Activated naive CD8-positive, alpha-beta T cell treated with anti-CD3 and anti-CD28 coated beads, Interleukin-2, amount 10 ng/mL, durations not matched to agents 7 days and 5 days (primary cell): Measurements from ENCODE around the gene PHF20. TPM values are rescaled to one million over a fixed set of nuclear protein-coding genes. Genes with fewer than 3 reads are reported as not detected.
A peak's percentile ranks its signal among the peaks of the same experiment; 100 is the strongest.
"Not testable (repeated sequence)": the region's sequence is repeated elsewhere in the genome, so short reads cannot be mapped to it uniquely, and the experiment has no call there.

Experiments used
- ATAC-seq: fragments of 150-1000 bp; cut with Tn5 transposase; one replicate; pipeline ENCODE4 v1.10.0; 2021; ENCODE audit warnings: low read depth, moderate library complexity
- POLR2A ChIA-PET: fragments of 350-600 bp; sonication (Branson Sonifier 250); formaldehyde crosslinking; loops from one replicate; lab custom pipeline; 2021; ENCODE audit warnings: antibody characterized with exemption; lab: Charles Lee
- DNase-seq: peaks from one replicate; pipeline ENCODE4 v3.0.0; 2021
- H3K27ac Mint-ChIP-seq: one replicate; pipeline ENCODE4 v1.8.0; 2022; ENCODE audit warnings: mild to moderate bottlenecking, mixed read lengths
- H3K27me3 Mint-ChIP-seq: one replicate; pipeline ENCODE4 v1.8.0; 2022; ENCODE audit warnings: mild to moderate bottlenecking, moderate library complexity, mixed read lengths
- H3K36me3 Mint-ChIP-seq: one replicate; pipeline ENCODE4 v1.8.0; 2021; ENCODE audit warnings: mild to moderate bottlenecking, mixed read lengths
- H3K4me1 Mint-ChIP-seq: one replicate; pipeline ENCODE4 v1.8.0; 2021; ENCODE audit warnings: mixed read lengths
- H3K4me3 Mint-ChIP-seq: one replicate; pipeline ENCODE4 v1.8.0; 2022; ENCODE audit warnings: mild to moderate bottlenecking, moderate library complexity, mixed read lengths
- H3K9me3 Mint-ChIP-seq: one replicate; pipeline ENCODE4 v1.8.0; 2021; ENCODE audit warnings: mixed read lengths
- total RNA-seq, 2 experiments: library from RNA; stranded (reverse); gene quantifications; one replicate each; pipeline ENCODE4 v1.2.3, GENCODE V29; 2021

PHF20 gene
- total RNA-seq, 2 experiments from 2014 or later: 61.9 to 69.4 TPM

DNA sequence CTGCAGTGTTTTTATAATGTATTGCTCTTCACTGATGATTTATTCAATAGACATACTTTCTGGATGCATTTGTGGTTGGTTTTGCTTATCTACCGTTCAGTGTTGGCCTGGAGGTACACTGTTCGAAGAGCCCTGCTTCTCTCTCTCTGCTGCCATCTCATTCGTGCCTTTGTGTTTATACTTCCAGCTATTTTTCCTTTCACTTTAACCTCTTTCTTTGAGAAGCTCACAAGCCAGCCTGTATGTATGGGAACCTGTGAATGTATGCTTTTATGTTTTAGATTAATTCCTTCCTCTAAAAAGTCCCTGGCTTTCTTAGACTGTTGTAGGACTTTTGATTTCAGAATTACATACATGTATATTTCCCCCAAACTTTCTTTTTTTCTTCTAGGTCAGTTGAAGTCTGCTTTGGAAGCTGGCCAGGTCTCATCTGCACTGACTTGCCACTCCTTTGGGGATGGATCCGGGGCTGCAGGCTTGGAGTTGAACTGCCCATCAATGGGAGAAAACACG, 99.5 kb downstream of the PHF20 start:
- POLR2A ChIA-PET: no interaction called here
- DNase-seq (no peak), ATAC-seq (no peak)
- H3K9me3 Mint-ChIP-seq: no peaks in the 10 kb centered on the region
- peaks cover 14% of the 10 kb centered on the region for H3K36me3 Mint-ChIP-seq
- H3K27ac Mint-ChIP-seq: no peak overlapping the region
- H3K27me3 Mint-ChIP-seq: no peaks in the 10 kb centered on the region
- no peak overlapping the region for H3K4me3 Mint-ChIP-seq
- H3K4me1 Mint-ChIP-seq: peaks cover 2% of the 10 kb centered on the region

DNA sequence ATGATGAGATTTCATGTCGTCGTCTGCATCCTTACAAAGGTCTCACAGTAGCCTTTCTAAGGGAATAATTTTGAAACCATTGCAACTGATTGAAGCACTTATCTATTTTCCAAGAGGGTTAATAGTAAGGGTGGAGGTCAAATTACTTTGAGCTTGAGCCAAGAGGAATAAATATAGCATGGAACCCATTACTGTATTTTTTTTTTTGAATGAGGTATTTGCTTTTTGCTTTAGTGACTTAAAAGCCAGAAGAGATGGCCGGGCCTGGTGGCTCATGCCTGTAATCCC, 104.2 kb downstream of the PHF20 start:
- H3K4me3 Mint-ChIP-seq: no peak overlapping the region
- peaks cover 6% of the 10 kb centered on the region for H3K4me1 Mint-ChIP-seq
- POLR2A ChIA-PET: no interaction called here
- ATAC-seq (no peak), DNase-seq (no peak)
- H3K9me3 Mint-ChIP-seq: no peaks in the 10 kb centered on the region
- H3K36me3 Mint-ChIP-seq: peaks cover 15% of the 10 kb centered on the region
- H3K27ac Mint-ChIP-seq: no peak overlapping the region
- H3K27me3 Mint-ChIP-seq: no peaks in the 10 kb centered on the region

DNA sequence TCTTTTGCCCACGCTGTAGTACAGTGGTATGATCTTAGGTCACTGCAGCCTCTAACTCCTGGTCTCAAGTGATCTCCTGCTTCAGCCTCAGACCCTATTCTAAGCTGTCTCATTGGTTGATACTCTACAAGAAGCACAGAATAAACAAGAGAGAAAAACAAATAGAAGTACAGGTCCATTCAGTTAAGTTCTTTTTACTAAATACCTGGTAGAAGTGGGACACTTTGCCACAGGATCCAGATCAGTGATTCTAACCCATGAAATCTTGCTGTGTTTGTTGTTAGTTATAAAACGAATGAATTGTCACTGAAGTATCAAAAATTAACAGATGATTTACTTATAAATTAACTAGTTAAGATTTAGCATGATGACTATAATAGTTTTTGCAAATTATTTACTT, 105.8 kb downstream of the PHF20 start:
- ATAC-seq: no peak
- Mint-ChIP-seq H3K4me3 (no peak overlapping the region), H3K9me3 (no peaks in the 10 kb centered on the region), H3K27ac (no peak overlapping the region), H3K27me3 (no peaks in the 10 kb centered on the region), H3K36me3 (peaks cover 13% of the 10 kb centered on the region), H3K4me1 (peaks cover 6% of the 10 kb centered on the region)
- DNase-seq: no peak
- POLR2A ChIA-PET: no interaction called here

DNA sequence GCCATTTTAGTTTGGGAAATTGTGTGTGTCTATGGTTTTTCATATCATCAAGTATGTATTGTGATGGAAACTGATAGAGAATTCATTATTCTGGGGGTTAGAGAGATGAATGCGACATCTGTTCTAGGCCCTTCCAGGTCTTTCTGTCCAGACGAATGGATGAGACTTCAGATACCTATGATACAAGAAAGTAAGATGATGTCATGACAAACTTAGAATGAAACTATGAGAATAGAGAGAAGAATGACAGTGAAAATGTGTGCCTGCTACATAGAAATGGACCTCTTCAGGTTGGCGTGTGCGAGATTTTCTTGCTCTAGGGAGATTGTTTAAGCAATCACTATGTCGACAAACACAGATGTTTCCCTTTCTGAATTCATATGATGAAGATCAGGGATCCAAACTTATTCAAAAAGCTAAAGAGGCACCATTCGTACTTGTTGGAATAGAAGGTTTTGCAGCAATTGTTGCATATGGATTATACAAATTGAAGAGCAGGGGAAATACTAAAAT, 106.4 kb downstream of the PHF20 start:
- Mint-ChIP-seq H3K27ac (no peak overlapping the region), H3K27me3 (no peaks in the 10 kb centered on the region), H3K36me3 (peaks cover 12% of the 10 kb centered on the region), H3K4me3 (no peak overlapping the region), H3K4me1 (peaks cover 6% of the 10 kb centered on the region), H3K9me3 (no peaks in the 10 kb centered on the region)
- POLR2A ChIA-PET: no interaction called here
- DNase-seq (no peak), ATAC-seq (no peak)

DNA sequence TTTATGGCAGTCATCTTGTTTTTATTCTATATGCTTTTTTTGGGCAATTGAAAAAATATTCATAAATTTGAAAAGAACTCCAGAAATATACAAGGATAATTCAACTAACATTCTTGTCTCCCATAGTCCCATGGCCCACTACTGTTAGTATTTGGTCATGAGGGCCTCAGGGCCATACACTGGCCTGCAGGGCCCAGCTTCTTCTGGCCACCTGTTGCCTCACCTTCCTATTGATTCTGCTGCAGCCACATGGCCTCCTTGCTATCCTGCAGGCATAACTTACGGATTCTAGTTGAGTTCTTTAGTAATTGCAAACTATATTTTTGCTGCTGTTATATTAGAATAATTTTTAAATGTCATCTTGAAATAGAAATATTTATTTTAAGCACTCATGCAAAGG, 109.9 kb downstream of the PHF20 start:
- no peak overlapping the region for H3K27ac Mint-ChIP-seq
- H3K4me3 Mint-ChIP-seq: no peak overlapping the region
- H3K4me1 Mint-ChIP-seq: peaks cover 11% of the 10 kb centered on the region
- no peaks in the 10 kb centered on the region for H3K9me3 Mint-ChIP-seq
- DNase-seq: no peak
- H3K27me3 Mint-ChIP-seq: no peaks in the 10 kb centered on the region
- POLR2A ChIA-PET: interaction anchor here (4.3 kb wide), 1 partner anchor 139 kb away, joined by 23 read pairs; the partner anchor contains the start of gene RBM39
- H3K36me3 Mint-ChIP-seq: peaks cover 5% of the 10 kb centered on the region
- ATAC-seq: no peak

DNA sequence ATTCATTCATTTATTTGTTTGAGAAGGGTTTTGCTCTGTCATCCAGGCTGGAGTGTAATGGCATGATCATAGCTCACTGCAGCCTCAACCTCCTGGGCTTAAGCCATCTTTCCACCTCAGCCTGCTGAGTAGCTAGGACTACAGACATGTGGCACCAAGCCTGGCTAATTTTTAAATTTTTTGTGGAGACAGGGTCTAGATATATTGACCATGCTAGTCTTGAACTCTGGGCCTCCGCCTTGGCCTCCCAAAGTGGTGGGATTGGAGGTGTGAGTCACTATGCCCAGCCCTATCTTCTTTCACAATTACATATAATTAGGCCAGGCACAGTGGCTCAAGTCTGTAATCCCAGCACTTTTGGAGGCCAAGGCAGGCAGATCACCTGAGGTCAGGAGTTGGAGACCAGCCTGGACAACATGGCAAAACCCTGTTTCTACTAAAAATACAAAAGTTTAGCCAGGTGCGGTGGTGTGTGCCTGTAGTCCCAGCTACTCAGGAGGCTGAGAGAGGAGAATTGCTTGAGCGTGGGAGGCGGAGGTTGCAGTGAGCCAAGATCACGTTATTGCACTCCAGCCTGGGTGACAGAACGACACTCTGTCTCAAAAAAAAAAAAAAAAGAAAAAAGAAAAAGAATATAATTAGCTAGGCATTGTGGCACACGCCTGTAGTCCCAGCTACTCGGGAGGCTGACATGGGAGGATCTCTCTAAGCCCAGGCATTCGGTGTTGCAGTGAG, 110.8 kb downstream of the PHF20 start:
- peaks cover 11% of the 10 kb centered on the region for H3K4me1 Mint-ChIP-seq
- H3K27ac Mint-ChIP-seq, H3K27me3 Mint-ChIP-seq, H3K4me3 Mint-ChIP-seq, ATAC-seq, H3K9me3 Mint-ChIP-seq, DNase-seq, H3K36me3 Mint-ChIP-seq: not testable (repeated sequence)
- POLR2A ChIA-PET: interaction anchor here (1.6 to 4.3 kb wide), 2 partner anchors 114 to 140 kb away, joined by 3 to 23 read pairs; partner anchors contain the start of gene RBM39

DNA sequence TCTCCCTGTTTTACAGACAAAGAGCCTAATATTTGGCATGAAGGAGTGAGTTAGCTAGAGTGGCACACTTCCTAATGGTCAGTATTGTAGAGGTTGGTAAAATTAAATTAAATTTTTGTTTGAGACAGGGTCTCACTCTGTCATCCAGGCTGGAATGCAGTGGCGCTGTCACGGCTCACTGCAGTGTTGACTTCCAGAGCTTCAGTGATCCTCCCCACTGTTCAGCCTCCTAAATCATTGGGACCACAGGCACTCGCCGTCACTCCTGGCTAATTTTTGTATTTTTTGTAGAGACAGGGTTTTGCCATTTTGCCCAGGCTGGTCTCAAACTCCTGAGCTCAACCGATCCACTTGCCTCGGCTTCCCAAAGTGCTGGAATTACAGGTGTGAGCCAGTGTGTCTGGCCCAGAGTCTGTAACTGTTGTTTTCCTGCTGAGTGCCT, 111.5 kb downstream of the PHF20 start:
- Mint-ChIP-seq H3K36me3 (peaks cover 2% of the 10 kb centered on the region), H3K27ac (no peak overlapping the region), H3K27me3 (no peaks in the 10 kb centered on the region), H3K9me3 (no peaks in the 10 kb centered on the region), H3K4me3 (no peak overlapping the region), H3K4me1 (peaks cover 11% of the 10 kb centered on the region)
- no peak for DNase-seq
- ATAC-seq: no peak
- POLR2A ChIA-PET: interaction anchor here (1.6 to 4.3 kb wide), 2 partner anchors 115 to 141 kb away, joined by 3 to 23 read pairs; partner anchors contain the start of gene RBM39

DNA sequence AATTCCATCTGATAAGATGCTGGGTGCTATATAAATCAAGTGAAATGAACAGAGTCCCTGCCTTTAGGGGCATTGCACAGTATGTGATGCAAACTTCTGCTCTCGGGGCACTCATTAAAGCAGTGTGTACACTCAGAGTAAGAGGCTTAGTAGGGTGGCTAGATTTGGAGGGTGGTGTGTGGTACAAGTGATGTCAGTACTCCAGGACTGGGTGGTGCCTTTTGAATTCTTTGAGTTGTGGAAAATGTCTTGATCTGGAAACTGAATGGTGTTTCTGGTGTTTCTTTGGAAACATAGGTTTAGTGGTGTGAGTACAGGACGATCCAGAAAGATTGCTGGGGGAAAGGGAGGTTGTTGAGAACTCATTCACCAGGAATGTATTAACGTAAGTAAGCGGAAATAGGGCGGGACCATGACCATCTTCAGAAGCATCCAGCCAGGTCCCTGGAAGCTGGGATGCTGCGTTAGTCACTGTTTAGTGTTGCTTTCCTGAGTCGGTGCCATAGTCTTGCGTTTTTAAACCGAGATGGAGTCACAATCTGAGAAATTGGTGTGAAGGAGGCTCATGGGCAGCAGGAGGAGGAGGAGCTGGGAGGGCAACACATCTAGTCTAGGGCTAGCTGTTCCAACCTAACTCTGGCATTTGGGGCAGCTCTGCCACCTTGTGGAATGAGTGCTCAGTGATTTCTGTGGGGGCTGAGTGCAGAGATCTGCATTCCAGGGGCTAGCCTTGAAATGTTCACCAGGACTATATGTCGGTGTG, 112.1 kb downstream of the PHF20 start:
- H3K36me3 Mint-ChIP-seq: peaks cover 2% of the 10 kb centered on the region
- DNase-seq: peak; percentile 57
- peak overlapping the region; percentile 22 for H3K27ac Mint-ChIP-seq
- POLR2A ChIA-PET: interaction anchor here (0.9 to 4.3 kb wide), 4 partner anchors 115 to 393 kb away, joined by 3 to 23 read pairs (median 4); partner anchors contain the start of gene RBM39
- ATAC-seq: peak; percentile 93
- H3K4me1 Mint-ChIP-seq: peaks cover 11% of the 10 kb centered on the region
- H3K4me3 Mint-ChIP-seq: no peak overlapping the region
- no peaks in the 10 kb centered on the region for H3K9me3 Mint-ChIP-seq
- no peaks in the 10 kb centered on the region for H3K27me3 Mint-ChIP-seq

DNA sequence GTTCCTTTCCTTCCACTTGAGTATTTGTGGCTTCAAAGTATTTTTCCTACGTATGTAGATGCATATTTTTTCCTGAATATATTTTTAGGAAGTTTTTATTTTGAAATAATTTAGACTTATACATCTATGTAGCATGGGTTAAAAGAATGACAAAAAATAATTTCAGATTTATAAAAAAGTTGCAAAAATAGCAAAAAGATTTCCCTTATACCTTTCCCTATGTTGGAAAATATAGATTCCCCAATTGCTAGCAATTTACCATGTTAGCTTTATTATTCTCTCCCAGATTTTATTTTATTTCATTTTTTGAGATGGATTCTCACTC, 112.7 kb downstream of the PHF20 start:
- ATAC-seq: no peak
- Mint-ChIP-seq H3K27ac (no peak overlapping the region), H3K36me3 (peaks cover 2% of the 10 kb centered on the region), H3K4me1 (peaks cover 11% of the 10 kb centered on the region), H3K9me3 (no peaks in the 10 kb centered on the region), H3K27me3 (no peaks in the 10 kb centered on the region), H3K4me3 (no peak overlapping the region)
- POLR2A ChIA-PET: interaction anchor here (0.9 to 4.3 kb wide), 3 partner anchors 142 to 394 kb away, joined by 3 to 23 read pairs (median 4); partner anchors contain the start of gene RBM39
- DNase-seq: no peak

DNA sequence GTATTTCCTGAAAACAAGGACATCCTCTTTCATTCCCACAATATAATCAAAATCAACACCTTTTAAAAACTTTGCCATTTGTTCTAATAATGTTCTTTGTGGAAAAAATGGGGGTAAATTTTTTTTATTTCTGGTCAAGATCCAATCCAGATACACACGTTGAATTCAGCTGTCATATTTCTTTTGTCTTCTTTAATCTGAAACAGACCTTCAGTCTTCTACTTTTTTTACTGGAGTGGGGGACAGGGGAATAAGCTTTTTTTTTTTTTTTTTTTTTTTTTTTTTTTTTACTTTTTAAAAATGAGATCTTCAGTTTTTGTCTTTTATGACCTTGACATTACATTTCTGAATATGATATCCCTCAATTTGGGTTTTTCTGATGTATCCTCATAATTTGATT, 113.4 kb downstream of the PHF20 start:
- POLR2A ChIA-PET: interaction anchor here (4.3 kb wide), 1 partner anchor 142 kb away, joined by 23 read pairs; the partner anchor contains the start of gene RBM39
- no peaks in the 10 kb centered on the region for H3K36me3 Mint-ChIP-seq
- no peaks in the 10 kb centered on the region for H3K9me3 Mint-ChIP-seq
- H3K27me3 Mint-ChIP-seq: no peaks in the 10 kb centered on the region
- no peak overlapping the region for H3K4me3 Mint-ChIP-seq
- DNase-seq: no peak
- no peak overlapping the region for H3K27ac Mint-ChIP-seq
- no peak for ATAC-seq
- H3K4me1 Mint-ChIP-seq: peaks cover 5% of the 10 kb centered on the region

DNA sequence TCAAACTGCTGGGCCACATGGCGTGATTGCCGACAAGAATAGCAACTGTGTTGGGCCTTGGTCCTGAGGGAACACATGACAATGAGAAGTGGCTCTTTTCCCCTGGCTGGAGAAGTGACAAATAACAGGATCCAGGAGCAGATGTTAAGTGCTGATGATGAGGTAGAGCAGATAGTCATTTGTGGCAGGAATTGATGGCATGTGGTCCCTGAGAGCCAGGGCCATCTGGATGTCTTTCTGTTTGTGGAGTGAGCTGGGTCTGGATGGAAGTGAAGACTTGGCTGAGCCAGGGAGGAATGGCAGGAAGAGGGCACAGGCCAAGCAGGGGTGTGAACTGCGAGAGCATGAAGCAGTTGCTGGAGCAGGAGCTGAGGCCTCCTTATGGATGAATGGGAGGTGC, 114.7 kb downstream of the PHF20 start:
- POLR2A ChIA-PET: no interaction called here
- no peaks in the 10 kb centered on the region for H3K36me3 Mint-ChIP-seq
- peaks cover 5% of the 10 kb centered on the region for H3K4me1 Mint-ChIP-seq

DNA sequence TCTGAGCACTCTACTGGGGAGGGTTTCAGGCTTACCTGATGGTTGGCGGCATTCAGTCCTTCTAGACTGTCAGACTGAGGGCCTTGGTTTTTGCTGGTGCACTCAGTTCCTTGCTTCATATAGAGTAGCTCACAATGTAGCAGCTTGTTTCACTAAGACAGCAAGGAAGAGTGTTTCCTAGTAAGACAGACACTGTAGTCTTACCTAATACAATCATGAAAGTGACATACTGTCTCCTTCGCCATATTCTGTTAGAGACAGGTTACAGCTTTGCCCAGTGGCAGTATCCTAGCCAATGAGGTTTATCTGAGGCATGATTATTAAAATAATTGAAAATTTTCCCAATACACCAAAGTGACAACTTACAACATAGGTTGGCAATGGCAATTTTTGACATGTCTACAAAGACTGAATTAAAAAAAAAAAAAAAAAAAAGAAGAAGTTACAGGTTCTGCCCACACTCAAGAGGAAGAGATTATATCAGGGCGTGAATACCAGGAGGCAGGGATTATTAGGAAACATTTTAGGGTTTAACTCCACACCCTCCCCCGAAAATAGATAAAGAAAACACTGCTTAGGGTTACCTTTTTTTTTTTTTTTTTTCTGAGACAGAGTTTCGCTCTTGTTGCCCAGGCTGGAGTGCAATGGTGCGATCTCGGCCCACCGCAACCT, 115.7 kb downstream of the PHF20 start:
- POLR2A ChIA-PET: no interaction called here
- ATAC-seq (no peak), DNase-seq (no peak)
- no peaks in the 10 kb centered on the region for H3K9me3 Mint-ChIP-seq
- no peak overlapping the region for H3K27ac Mint-ChIP-seq
- peaks cover 5% of the 10 kb centered on the region for H3K4me1 Mint-ChIP-seq
- H3K36me3 Mint-ChIP-seq: peaks cover 1% of the 10 kb centered on the region
- H3K27me3 Mint-ChIP-seq: no peaks in the 10 kb centered on the region
- H3K4me3 Mint-ChIP-seq: no peak overlapping the region

More for the DNA sequence above, 114.7 kb downstream of the PHF20 start:
- H3K4me3 Mint-ChIP-seq: no peak overlapping the region
- no peak for DNase-seq
- H3K9me3 Mint-ChIP-seq: no peaks in the 10 kb centered on the region
- no peak for ATAC-seq
- no peaks in the 10 kb centered on the region for H3K27me3 Mint-ChIP-seq
- H3K27ac Mint-ChIP-seq: no peak overlapping the region

DNA sequence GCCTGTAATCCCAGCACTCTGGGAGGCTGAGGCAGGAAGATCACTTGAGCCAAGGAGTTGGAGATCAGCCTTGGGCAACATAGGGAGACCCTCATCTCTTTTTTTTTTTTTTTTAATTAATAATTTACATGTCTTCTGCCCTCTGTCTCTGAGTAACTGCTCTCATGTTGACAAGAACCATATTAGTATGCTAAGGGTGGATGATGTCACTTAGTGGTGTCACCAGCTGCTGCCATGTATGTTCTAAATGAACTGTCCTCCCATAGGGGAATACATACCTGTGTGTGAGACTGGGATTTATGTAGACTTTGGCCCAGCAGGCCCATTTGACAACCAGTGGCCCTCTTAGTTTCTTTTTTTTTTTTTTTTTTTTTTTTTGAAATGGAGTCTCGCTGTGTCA, 116.8 kb downstream of the PHF20 start:
- Mint-ChIP-seq H3K36me3 (peaks cover 2% of the 10 kb centered on the region), H3K4me1 (peaks cover 10% of the 10 kb centered on the region), H3K27ac (no peak overlapping the region), H3K4me3 (no peak overlapping the region), H3K9me3 (no peaks in the 10 kb centered on the region), H3K27me3 (no peaks in the 10 kb centered on the region)
- ATAC-seq: no peak
- POLR2A ChIA-PET: interaction anchor here (0.7 kb wide), 1 partner anchor 65 kb away, joined by 3 read pairs; no protein-coding TSS in a partner anchor
- DNase-seq: no peak
